NCI-H2107 treated with DMSO at 0.1 percent for 48 hours (cell line): ENCODE measurements around the gene UBE2K.
"Not testable (repeated sequence)": the region's sequence is repeated elsewhere in the genome, so short reads cannot be mapped to it uniquely, and the experiment has no call there.

ENCODE experiments used
- DNase-seq: peaks from one replicate; lab custom pipeline; 2025; ENCODE audit not compliant: unreplicated experiment; lab: John Stamatoyannopoulos, UW

The UBE2K gene

DNA sequence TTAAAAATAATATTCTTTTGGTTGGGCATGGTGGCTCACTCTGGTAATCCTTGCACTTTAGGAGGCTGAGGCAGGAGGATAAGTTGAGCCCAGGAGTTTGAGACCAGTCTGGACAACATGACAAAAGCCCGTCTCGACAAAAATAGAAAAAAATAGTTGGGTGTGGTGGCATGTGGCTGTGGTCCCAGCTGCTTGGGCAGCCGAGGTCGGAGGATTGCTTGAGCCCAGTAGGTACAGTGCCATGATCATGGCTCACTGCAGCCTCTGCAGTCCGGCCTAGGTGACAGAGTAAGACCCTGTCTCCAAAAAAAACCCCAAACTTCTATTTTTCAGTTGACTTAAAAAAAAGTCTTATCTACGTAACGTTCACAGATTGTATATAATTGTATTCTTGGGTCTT, 23.9 kb downstream of the UBE2K start:
- DNase-seq: no peak

- no peak for DNase-seq
Observed at GRCh38 chr4:39729557-39729956, 31.6 kb downstream of the UBE2K start.

GRCh38 chr4:39730072-39730471, 32.1 kb downstream of the UBE2K start:
- no peak for DNase-seq

DNA sequence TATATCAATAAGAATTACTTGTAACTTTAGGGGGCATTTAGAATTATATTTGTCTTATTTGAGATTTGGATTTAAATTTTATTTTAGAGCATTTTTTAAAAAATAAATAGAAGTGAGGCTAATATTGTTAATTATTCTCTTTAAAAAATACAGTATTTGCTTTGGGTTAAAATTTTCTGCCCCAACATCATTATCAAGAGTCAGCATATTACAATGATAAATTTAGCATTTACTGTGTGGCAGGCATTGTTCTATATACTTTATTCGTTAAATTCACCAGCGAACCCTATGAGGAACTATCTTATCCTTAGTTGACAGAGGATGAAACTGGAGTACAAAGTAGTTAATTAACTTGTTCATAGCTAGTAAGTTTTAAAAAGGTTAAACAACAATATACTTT, 34.0 kb downstream of the UBE2K start:
- DNase-seq: no peak

- DNase-seq: no peak
Observed at GRCh38 chr4:39732728-39733127, 34.8 kb downstream of the UBE2K start.

DNA sequence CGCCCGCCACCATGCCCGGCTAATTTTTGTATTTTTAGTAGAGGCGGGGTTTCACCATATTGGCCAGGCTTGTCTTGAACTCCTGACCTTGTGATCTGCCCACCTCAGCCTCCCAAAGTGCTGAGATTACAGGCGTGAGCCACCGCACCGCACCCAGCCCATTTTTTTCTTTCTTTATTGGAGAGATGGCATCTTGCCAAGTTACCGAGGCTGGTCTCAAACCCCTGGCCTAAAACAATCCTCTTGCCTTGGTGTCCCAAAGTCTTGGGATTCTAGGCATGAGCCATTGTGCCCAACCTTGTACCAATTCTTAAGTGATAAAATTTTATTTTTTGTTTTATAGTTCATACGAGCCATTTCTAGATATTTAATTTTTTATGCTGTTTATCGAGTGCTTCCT, 41.7 kb downstream of the UBE2K start:
- DNase-seq: not testable (repeated sequence)

DNA sequence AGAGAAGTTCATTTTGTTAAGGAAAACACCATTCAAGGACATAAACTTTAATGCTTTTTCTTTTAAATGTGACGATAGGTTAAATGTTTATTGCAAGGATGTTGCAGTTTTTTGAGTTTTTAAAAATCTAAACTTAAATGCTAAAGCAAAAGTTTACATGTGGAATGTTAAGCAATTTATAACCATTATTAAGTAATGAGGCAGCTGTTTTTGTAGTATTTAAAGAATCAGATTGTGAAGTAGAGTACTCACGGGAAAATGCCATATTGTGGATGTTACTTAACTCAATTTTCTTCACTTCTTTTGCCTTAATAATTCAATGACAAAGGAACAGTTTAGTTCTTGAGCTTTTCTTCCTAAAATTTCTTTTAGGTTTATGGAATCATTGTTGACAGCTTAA, 43.5 kb downstream of the UBE2K start:
- DNase-seq: no peak

DNA sequence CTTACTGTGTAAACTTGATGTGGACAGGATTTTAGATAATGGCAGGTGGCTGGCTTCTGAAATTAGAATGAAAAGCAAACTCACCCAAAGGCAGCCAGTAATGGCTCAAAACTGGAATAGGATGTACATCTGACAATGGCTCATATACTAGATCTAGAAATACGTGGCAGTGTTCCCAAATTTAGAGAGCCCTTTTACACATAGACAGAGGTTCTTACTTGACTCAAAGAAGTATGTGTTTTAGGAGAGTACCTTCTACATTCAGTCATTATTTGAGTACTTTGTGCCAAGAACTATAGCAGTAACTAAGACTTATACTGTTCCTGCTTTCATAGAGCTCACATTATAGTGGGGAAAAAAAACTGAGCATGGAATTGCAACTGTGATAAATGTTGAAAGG, 48.0 kb downstream of the UBE2K start:
- DNase-seq: no peak

GRCh38 chr4:39750216-39750615, 52.3 kb downstream of the UBE2K start:
- DNase-seq: no peak

DNA sequence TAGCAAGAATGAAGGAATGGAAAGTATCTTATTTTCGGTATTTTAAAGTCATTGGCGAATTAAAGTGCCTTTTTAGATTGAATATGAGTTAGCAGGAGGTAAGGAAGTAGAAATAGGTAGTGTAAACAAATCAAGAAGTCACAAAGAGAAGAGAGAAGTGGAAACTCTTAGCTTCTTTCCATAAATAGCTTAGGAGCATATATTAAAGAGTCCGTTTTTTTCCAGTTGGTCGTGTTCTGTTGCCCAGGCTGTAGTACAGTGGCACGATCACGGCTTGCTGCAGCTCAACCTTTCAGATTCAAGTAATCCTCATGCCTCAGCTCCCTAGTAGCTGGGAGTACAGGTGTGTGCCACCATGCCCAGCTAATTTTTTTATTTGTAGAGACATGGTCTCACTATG, 56.4 kb downstream of the UBE2K start:
- no peak for DNase-seq

GRCh38 chr4:39756159-39756558, 58.2 kb downstream of the UBE2K start:
- DNase-seq: no peak

- DNase-seq: no peak
Observed at GRCh38 chr4:39758176-39758575, 60.2 kb downstream of the UBE2K start.

DNA sequence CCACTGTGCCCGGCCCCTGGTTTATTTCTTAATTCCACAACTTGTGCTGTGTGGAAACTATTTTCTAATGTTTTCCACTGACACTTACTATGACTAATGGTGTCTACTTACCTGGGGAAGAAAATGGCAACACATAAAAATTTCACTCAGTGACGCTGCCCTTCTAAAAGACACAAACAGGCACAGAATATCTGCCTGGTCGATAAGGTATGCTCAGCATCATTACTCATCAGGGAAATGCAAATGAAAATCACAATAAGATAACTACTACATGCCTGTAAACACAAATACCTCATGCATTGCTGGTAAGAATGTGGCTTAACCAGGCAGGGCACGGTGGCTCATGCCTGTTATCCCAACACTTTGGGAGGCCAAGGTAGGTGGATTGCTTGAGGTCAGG, 61.6 kb downstream of the UBE2K start:
- DNase-seq: no peak

GRCh38 chr4:39761005-39761667, 63.2 kb downstream of the UBE2K start:
- no peak for DNase-seq

- no peak for DNase-seq
Observed at GRCh38 chr4:39763714-39764572, 66.0 kb downstream of the UBE2K start.

- DNase-seq: no peak
Observed at GRCh38 chr4:39770005-39770404, 72.1 kb downstream of the UBE2K start.

DNA sequence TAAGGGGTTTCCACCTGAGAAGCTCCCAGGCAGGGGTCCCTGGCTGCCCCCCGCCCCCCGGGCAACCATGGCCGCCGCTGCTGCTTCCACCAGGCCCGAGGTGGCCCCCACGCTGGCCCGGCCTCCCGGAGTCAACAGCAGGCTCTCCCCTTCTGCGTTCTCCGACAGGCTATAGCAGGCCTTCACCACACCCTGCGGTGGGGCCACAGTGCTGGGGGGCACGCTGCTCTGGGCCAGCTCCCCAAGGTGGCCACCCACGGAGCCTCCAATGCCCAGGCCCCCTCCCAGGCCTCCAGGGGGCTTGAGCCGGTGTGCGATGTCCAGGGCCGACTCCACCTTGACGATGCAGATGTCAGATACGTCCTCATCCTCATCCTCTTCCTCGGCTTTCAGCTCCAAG, 72.5 kb downstream of the UBE2K start:
- no peak for DNase-seq

- no peak for DNase-seq
Observed at GRCh38 chr4:39770969-39771724, 73.2 kb downstream of the UBE2K start.

- DNase-seq: not testable (repeated sequence)
Observed at GRCh38 chr4:39781988-39782387, 84.1 kb downstream of the UBE2K start.

DNA sequence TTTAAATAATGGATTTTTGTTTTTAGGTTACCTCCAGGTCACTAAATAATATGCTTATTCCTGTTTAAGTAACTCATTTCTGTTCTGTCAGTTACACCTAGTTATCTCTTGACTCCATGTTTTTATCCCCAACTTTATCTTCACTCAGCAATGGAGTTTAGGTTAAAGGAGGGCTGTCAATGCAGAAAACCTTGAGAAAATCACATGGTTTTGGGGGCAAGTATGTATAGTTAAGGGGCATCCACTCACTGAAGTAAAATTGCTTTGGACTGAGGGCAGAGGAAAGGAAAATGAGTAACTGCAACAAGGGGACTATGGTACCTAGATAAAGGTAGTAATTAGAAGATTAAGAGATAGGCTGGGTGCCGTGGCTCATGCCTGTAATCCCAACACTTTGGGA, 87.1 kb downstream of the UBE2K start:
- DNase-seq: no peak

GRCh38 chr4:39786838-39787237, 88.9 kb downstream of the UBE2K start:
- DNase-seq: no peak

GRCh38 chr4:39792128-39792527, 94.2 kb downstream of the UBE2K start:
- DNase-seq: no peak
